Uterus (tissue), 2 donors: ENCODE measurements around the gene NFATC1.

ENCODE experiments used
- POLR2A ChIP-seq, 2 donors: fragments of 450-650 bp; IDR thresholded peaks; one replicate each; pipeline ENCODE4 v1.6.1; 2016; ENCODE audit warnings: antibody characterized with exemption in 2 of 2, mild to moderate bottlenecking in 1 of 2, moderate library complexity in 1 of 2
- TF ChIP-seq, protein P1 (sequence below), 4 experiments: fragments of 200-600 bp in 2 of 4; fragments of 450-650 bp in 2 of 4; sonication (generic) in 2 of 4; IDR thresholded peaks; one replicate each; pipeline ENCODE4 v1.5.1; 2016 to 2019; ENCODE audit warnings: antibody characterized with exemption in 4 of 4, mild to moderate bottlenecking in 2 of 4, moderate library complexity in 1 of 4

DNA sequence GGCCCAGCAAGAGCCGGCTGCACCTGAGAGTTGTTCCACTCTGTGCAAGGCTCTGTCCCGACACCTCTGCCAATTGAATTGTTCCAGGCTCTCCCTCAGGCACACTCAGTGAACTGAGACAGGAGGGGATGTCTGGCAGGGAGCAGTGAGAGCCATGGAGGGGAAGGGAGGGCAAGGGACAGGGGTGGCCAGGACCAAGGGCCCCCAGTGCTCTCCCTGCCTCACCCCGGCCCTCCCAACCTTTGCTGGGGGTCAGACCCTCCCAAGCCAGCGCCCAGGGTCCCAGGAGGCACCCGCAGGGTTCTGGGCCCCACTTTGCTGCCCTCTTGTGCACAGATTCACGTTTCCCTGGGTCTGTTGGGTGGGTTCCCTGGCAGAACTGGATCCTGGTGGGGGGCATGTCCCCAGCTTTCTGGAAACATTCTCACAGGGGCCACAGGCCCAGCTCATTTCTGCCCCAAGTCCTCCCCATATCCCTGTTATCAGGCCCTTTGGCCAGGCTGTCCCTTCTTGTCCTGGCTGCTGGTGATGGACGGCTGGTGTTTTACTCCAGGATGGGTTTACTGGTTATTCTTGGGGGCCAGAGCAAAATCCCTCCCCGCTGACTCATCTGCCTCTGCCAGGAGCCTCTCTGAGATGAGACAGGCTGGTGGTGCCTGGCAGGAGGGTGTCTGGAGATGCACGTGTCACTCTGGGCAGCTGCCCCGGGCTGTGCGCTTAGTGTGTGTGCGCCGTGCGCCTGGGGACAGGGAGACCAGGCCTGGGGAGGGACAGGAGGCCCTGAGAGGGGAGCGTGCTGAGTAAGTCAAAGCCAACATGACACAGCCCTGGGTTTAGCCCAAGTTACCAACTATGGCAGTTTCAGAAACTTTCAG lies 147.4 kb downstream of the NFATC1 start:
- TF ChIP-seq, protein P1, sequence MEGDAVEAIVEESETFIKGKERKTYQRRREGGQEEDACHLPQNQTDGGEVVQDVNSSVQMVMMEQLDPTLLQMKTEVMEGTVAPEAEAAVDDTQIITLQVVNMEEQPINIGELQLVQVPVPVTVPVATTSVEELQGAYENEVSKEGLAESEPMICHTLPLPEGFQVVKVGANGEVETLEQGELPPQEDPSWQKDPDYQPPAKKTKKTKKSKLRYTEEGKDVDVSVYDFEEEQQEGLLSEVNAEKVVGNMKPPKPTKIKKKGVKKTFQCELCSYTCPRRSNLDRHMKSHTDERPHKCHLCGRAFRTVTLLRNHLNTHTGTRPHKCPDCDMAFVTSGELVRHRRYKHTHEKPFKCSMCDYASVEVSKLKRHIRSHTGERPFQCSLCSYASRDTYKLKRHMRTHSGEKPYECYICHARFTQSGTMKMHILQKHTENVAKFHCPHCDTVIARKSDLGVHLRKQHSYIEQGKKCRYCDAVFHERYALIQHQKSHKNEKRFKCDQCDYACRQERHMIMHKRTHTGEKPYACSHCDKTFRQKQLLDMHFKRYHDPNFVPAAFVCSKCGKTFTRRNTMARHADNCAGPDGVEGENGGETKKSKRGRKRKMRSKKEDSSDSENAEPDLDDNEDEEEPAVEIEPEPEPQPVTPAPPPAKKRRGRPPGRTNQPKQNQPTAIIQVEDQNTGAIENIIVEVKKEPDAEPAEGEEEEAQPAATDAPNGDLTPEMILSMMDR (IDR thresholded peaks at IDR 0.05), result no peak
- TF ChIP-seq POLR2A (IDR thresholded peaks at IDR 0.05), result no peak
